ENCODE results near the gene IQGAP3. TPM values are rescaled to one million over a fixed set of nuclear protein-coding genes. Genes with fewer than 3 reads are reported as not detected.

Gene IQGAP3
- total RNA-seq, 4 donors from 2014 or later: 0.09 to 13.2 TPM; not detected in 2

- H3K4me3 ChIP-seq: no peak overlapping the region
- H3K27me3 ChIP-seq: no peaks in the 10 kb centered on the region
- no peak for DNase-seq
- H3K27ac ChIP-seq: peak overlapping the region; percentile 86 to 100
- peaks cover under 1 to 3% of the 10 kb centered on the region in 2 donors for H3K4me1 ChIP-seq
- no peaks in the 10 kb centered on the region for H3K36me3 ChIP-seq
- intact Hi-C loops (cut with DNase I; ENCODE audit: low total_unique reads): no loop called here
- TF ChIP-seq POLR2A (IDR thresholded peaks at IDR 0.05) (no peak), CTCF (IDR thresholded peaks at IDR 0.05) (no peak)
- H3K9me3 ChIP-seq: no peaks in the 10 kb centered on the region
Measured at GRCh38 chr1:156509424-156510034, 62.8 kb downstream of the IQGAP3 start.

- intact Hi-C loops (cut with DNase I; ENCODE audit: low total_unique reads): no loop called here
- TF ChIP-seq CTCF (IDR thresholded peaks at IDR 0.05) (no peak), POLR2A (IDR thresholded peaks at IDR 0.05) (no peak)
- no peaks in the 10 kb centered on the region for H3K36me3 ChIP-seq
- H3K9me3 ChIP-seq: no peaks in the 10 kb centered on the region
- H3K27me3 ChIP-seq: no peaks in the 10 kb centered on the region
- H3K4me1 ChIP-seq: peaks cover 6 to 9% of the 10 kb centered on the region in 2 donors
- H3K4me3 ChIP-seq: no peak overlapping the region
- peak overlapping the region; percentile 86 to 100 for H3K27ac ChIP-seq
- no peak for DNase-seq
Measured at GRCh38 chr1:156508955-156509234, 63.5 kb downstream of the IQGAP3 start.

- Histone ChIP-seq H3K4me3 (peak overlapping the region in 1 of 2 donors; percentile 0), H3K27ac (peak overlapping the region; percentile 86 to 100), H3K27me3 (no peaks in the 10 kb centered on the region), H3K9me3 (no peaks in the 10 kb centered on the region), H3K36me3 (no peaks in the 10 kb centered on the region), H3K4me1 (peaks cover 10 to 12% of the 10 kb centered on the region in 2 donors)
- DNase-seq: peak; percentile 86
- intact Hi-C loops (cut with DNase I; ENCODE audit: low total_unique reads): no loop called here
- TF ChIP-seq CTCF (IDR thresholded peaks at IDR 0.05) (no peak), POLR2A (IDR thresholded peaks at IDR 0.05) (peak in 1 of 2 donors; percentile 17)
Measured at GRCh38 chr1:156508205-156508954, 64.0 kb downstream of the IQGAP3 start.

- H3K4me3 ChIP-seq: no peak overlapping the region
- peak overlapping the region; percentile 100 for H3K27ac ChIP-seq
- DNase-seq: no peak
- TF ChIP-seq POLR2A (IDR thresholded peaks at IDR 0.05) (no peak), CTCF (IDR thresholded peaks at IDR 0.05) (no peak)
- no peaks in the 10 kb centered on the region for H3K36me3 ChIP-seq
- no peaks in the 10 kb centered on the region for H3K27me3 ChIP-seq
- H3K9me3 ChIP-seq: no peaks in the 10 kb centered on the region
- intact Hi-C loops (cut with DNase I; ENCODE audit: low total_unique reads): no loop called here
- H3K4me1 ChIP-seq: peaks cover 14 to 18% of the 10 kb centered on the region in 2 donors
Measured at GRCh38 chr1:156506450-156506849, 65.9 kb downstream of the IQGAP3 start.

GRCh38 chr1:156505679-156506298 is 66.6 kb downstream of the IQGAP3 start:
- intact Hi-C loops (cut with DNase I; ENCODE audit: low total_unique reads): no loop called here
- peak overlapping the region; percentile 100 for H3K27ac ChIP-seq
- DNase-seq: no peak
- no peaks in the 10 kb centered on the region for H3K9me3 ChIP-seq
- H3K27me3 ChIP-seq: no peaks in the 10 kb centered on the region
- TF ChIP-seq CTCF (IDR thresholded peaks at IDR 0.05): no peak
- no peak for TF ChIP-seq POLR2A (IDR thresholded peaks at IDR 0.05)
- H3K36me3 ChIP-seq: no peaks in the 10 kb centered on the region
- H3K4me3 ChIP-seq: peak overlapping the region; percentile 20 to 29
- peaks cover 14 to 18% of the 10 kb centered on the region in 2 donors for H3K4me1 ChIP-seq

Measured in uterus (tissue), 4 donors.